Panc1 (cell line): ENCODE measurements around the gene SUPT20H. TPM values are rescaled to one million over a fixed set of nuclear protein-coding genes. Genes with fewer than 3 reads are reported as not detected.

Experiments used
- ATAC-seq: fragments of 200-7000 bp; cut with Tn5 transposase; 2 replicates; pipeline ENCODE4 v1.9.1; 2020; ENCODE audit warnings: mild to moderate bottlenecking, moderate library complexity
- BruUV-seq: library from RNA; stranded (reverse); fragments of 400-500 nt; replicated peaks from 2 replicates; lab custom pipeline; 2021; lab: Mats Ljungman, UMichigan
- CTCF ChIA-PET: fragments of 300-600 bp; sonication (Branson Sonifier 250); formaldehyde crosslinking; loops from one replicate; lab custom pipeline; 2022; ENCODE audit warnings: antibody characterized with exemption; lab: Charles Lee
- POLR2A ChIA-PET: fragments of 300-600 bp; sonication (Branson Sonifier 250); formaldehyde crosslinking; loops from one replicate; lab custom pipeline; 2022; ENCODE audit warnings: antibody characterized with exemption; lab: Charles Lee
- DNase-seq: peaks from one replicate; pipeline ENCODE4 v3.0.0-alpha.2; 2010; ENCODE audit warnings: low read depth, low spot score
- H3K27ac ChIP-seq: 2 replicates; pipeline ENCODE4 v1.5.1; 2011; ENCODE audit warnings: mild to moderate bottlenecking, low read length, inconsistent platforms
- H3K27me3 ChIP-seq: fragments of 200-500 bp; sonication (Bioruptor generic); 2 replicates; pipeline ENCODE4 v1.6.0; 2014; ENCODE audit warnings: low read length, inconsistent platforms; ENCODE audit not compliant: control insufficient read depth, insufficient read depth
- H3K36me3 ChIP-seq: fragments of 200-500 bp; sonication (Bioruptor generic); 2 replicates; pipeline ENCODE4 v1.5.1; 2014; ENCODE audit warnings: inconsistent platforms, mild to moderate bottlenecking, low read length, moderate library complexity; ENCODE audit not compliant: control insufficient read depth, insufficient read depth
- H3K4me1 ChIP-seq: 2 replicates; pipeline ENCODE4 v1.5.1; 2011; ENCODE audit warnings: inconsistent platforms, mild to moderate bottlenecking, low read length, moderate library complexity; ENCODE audit not compliant: control insufficient read depth, insufficient read depth
- H3K4me3 ChIP-seq, 2 experiments: 2 replicates each; pipeline ENCODE4 v1.5.1; 2011 to 2012; ENCODE audit warnings: low read depth in 2 of 2, low read length in 2 of 2, mild to moderate bottlenecking in 2 of 2, inconsistent platforms in 1 of 2, moderate library complexity in 1 of 2
- H3K9me3 ChIP-seq: fragments of 200-500 bp; sonication (Bioruptor generic); 2 replicates; pipeline ENCODE4 v1.5.1; 2014; ENCODE audit warnings: low read depth, mild to moderate bottlenecking, inconsistent platforms, low read length, moderate library complexity; ENCODE audit not compliant: control insufficient read depth, insufficient read depth
- CTCF ChIP-seq: fragments of 450-650 bp; IDR thresholded peaks from 2 replicates; pipeline ENCODE4 v1.5.1; 2017; ENCODE audit warnings: mild to moderate bottlenecking
- POLR2AphosphoS5 ChIP-seq: IDR thresholded peaks from 2 replicates; pipeline ENCODE4 v1.6.1; 2012; ENCODE audit warnings: mild to moderate bottlenecking, low read depth, low read length, moderate library complexity
- SIN3A ChIP-seq: IDR thresholded peaks from 2 replicates; pipeline ENCODE4 v1.6.1; 2012; ENCODE audit warnings: low read depth, mild to moderate bottlenecking, low read length, moderate library complexity, borderline replicate concordance; ENCODE audit not compliant: insufficient read depth
- TCF7L2 ChIP-seq: IDR thresholded peaks from 2 replicates; pipeline ENCODE4 v1.6.1; 2011; ENCODE audit warnings: mild to moderate bottlenecking, low read depth, low read length, inconsistent platforms
- in situ Hi-C: cut with HindIII; loops from 2 replicates; pipeline ENCODE4 v1.10.0; 2016; ENCODE audit warnings: low sequenced_read_pairs, low pct_unique_long_range_greater_than_20kb
- intact Hi-C: fragments of 100-400 bp; cut with micrococcal nuclease; formaldehyde crosslinking; loops from one replicate; pipeline ENCODE4 v1.10.0; 2022; ENCODE audit not compliant: unreplicated experiment
- total RNA-seq: library from RNA; stranded (reverse); gene quantifications from one replicate; pipeline ENCODE4 v1.2.1, GENCODE V29; 2021; ENCODE audit not compliant: unreplicated experiment
- TF ChIP-seq, protein P1 (sequence below), 2 experiments: IDR thresholded peaks; 2 replicates each; pipeline ENCODE4 v1.6.1; 2011 to 2012; ENCODE audit warnings: low read depth in 2 of 2, control low read depth in 1 of 2, low read length in 1 of 2, mild to moderate bottlenecking in 1 of 2, moderate library complexity in 1 of 2; ENCODE audit not compliant: insufficient read depth in 1 of 2

The SUPT20H gene
- total RNA-seq, 1 experiment from 2014 or later: 32.9 TPM

- no peaks in the 10 kb centered on the region for H3K36me3 ChIP-seq
- no TSS peak for BruUV-seq
- ChIA-PET POLR2A (no interaction called here), CTCF (no interaction called here)
- no peaks in the 10 kb centered on the region for H3K9me3 ChIP-seq
- no peaks in the 10 kb centered on the region for H3K27me3 ChIP-seq
- in situ Hi-C loops (no loop called here), intact Hi-C loops (no loop called here)
- H3K4me3 ChIP-seq: no peak overlapping the region
- no peak for ATAC-seq
- no peak for DNase-seq
- no peak overlapping the region for H3K27ac ChIP-seq
- no peaks in the 10 kb centered on the region for H3K4me1 ChIP-seq
- TF ChIP-seq, protein P1, sequence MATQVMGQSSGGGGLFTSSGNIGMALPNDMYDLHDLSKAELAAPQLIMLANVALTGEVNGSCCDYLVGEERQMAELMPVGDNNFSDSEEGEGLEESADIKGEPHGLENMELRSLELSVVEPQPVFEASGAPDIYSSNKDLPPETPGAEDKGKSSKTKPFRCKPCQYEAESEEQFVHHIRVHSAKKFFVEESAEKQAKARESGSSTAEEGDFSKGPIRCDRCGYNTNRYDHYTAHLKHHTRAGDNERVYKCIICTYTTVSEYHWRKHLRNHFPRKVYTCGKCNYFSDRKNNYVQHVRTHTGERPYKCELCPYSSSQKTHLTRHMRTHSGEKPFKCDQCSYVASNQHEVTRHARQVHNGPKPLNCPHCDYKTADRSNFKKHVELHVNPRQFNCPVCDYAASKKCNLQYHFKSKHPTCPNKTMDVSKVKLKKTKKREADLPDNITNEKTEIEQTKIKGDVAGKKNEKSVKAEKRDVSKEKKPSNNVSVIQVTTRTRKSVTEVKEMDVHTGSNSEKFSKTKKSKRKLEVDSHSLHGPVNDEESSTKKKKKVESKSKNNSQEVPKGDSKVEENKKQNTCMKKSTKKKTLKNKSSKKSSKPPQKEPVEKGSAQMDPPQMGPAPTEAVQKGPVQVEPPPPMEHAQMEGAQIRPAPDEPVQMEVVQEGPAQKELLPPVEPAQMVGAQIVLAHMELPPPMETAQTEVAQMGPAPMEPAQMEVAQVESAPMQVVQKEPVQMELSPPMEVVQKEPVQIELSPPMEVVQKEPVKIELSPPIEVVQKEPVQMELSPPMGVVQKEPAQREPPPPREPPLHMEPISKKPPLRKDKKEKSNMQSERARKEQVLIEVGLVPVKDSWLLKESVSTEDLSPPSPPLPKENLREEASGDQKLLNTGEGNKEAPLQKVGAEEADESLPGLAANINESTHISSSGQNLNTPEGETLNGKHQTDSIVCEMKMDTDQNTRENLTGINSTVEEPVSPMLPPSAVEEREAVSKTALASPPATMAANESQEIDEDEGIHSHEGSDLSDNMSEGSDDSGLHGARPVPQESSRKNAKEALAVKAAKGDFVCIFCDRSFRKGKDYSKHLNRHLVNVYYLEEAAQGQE (IDR thresholded peaks at IDR 0.05; ENCODE audit: insufficient read depth in 1 of 2, low read depth in 2 of 2, low read length in 1 of 2): no peak
- TF ChIP-seq POLR2AphosphoS5 (no peak), SIN3A (no peak), TCF7L2 (no peak), CTCF (no peak)
Observed at GRCh38 chr13:37091835-37092234, 32.3 kb upstream of the SUPT20H start.

- no peak overlapping the region for H3K27ac ChIP-seq
- ATAC-seq (no peak), DNase-seq (no peak)
- ChIA-PET POLR2A (no interaction called here), CTCF (no interaction called here)
- no peak overlapping the region for H3K4me3 ChIP-seq
- no peaks in the 10 kb centered on the region for H3K27me3 ChIP-seq
- BruUV-seq: no TSS peak
- H3K36me3 ChIP-seq: no peaks in the 10 kb centered on the region
- no peaks in the 10 kb centered on the region for H3K4me1 ChIP-seq
- intact Hi-C loops (no loop called here), in situ Hi-C loops (no loop called here)
- no peaks in the 10 kb centered on the region for H3K9me3 ChIP-seq
- TF ChIP-seq, protein P1 (IDR thresholded peaks at IDR 0.05; ENCODE audit: insufficient read depth in 1 of 2, low read depth in 2 of 2, low read length in 1 of 2): no peak
- TF ChIP-seq POLR2AphosphoS5: no peak
- no peak for TF ChIP-seq CTCF
- TF ChIP-seq TCF7L2: no peak
- TF ChIP-seq SIN3A: no peak
Observed at GRCh38 chr13:37090912-37091311, 31.4 kb upstream of the SUPT20H start.
